H1 (cell line): ENCODE data around the gene SHROOM2. TPM values are rescaled to one million over a fixed set of nuclear protein-coding genes. Genes with fewer than 3 reads are reported as not detected.

Source experiments
- CTCF ChIA-PET: fragments of 300-600 bp; sonication (Branson Sonifier 250); formaldehyde crosslinking; loops from one replicate; lab custom pipeline; 2021; ENCODE audit not compliant: partially characterized antibody; lab: Charles Lee
- POLR2A ChIA-PET: fragments of 300-600 bp; sonication (Branson Sonifier 250); formaldehyde crosslinking; loops from one replicate; lab custom pipeline; 2021; ENCODE audit warnings: inconsistent platforms; ENCODE audit not compliant: partially characterized antibody; lab: Charles Lee
- DNase-seq, 2 experiments: peaks; one replicate each; pipeline versions ENCODE4 v3.0.0 to v3.0.0-alpha.2; 2010 to 2022; ENCODE audit warnings: low spot score in 2 of 2, low read depth in 1 of 2, mixed read lengths in 1 of 2
- FAIRE-seq: peaks from 2 replicates; lab custom pipeline; 2011; peaks lifted over from hg19 to GRCh38; lab: Jason Lieb, UNC
- H2AFZ ChIP-seq: 2 replicates; pipeline ENCODE4 v1.8.1; 2012; ENCODE audit warnings: low read length, inconsistent platforms
- H2AK5ac ChIP-seq: 2 replicates; pipeline ENCODE4 v1.6.1; 2013; ENCODE audit warnings: low read depth, low read length
- H2BK120ac ChIP-seq: replicated peaks from 2 replicates; pipeline ENCODE3; 2013; ENCODE audit warnings: low read depth, low read length, inconsistent platforms
- H2BK12ac ChIP-seq: 2 replicates; pipeline ENCODE4 v1.6.1; 2013; ENCODE audit warnings: low read depth, low read length
- H2BK15ac ChIP-seq: 2 replicates; pipeline ENCODE4 v1.6.1; 2013; ENCODE audit warnings: low read length
- H2BK20ac ChIP-seq: 2 replicates; pipeline ENCODE4 v1.6.1; 2013; ENCODE audit warnings: low read length
- H2BK5ac ChIP-seq: 2 replicates; pipeline ENCODE4 v1.6.1; 2013; ENCODE audit warnings: low read depth, low read length
- H3K14ac ChIP-seq: 2 replicates; pipeline ENCODE4 v1.6.1; 2013; ENCODE audit warnings: inconsistent platforms; ENCODE audit not compliant: insufficient read length
- H3K18ac ChIP-seq: 2 replicates; pipeline ENCODE4 v1.6.1; 2013; ENCODE audit warnings: low read length; ENCODE audit errors: extremely low read depth
- H3K23ac ChIP-seq: 2 replicates; pipeline ENCODE4 v1.6.1; 2013; ENCODE audit warnings: inconsistent platforms; ENCODE audit not compliant: insufficient read length
- H3K23me2 ChIP-seq: 2 replicates; pipeline ENCODE4 v1.6.1; 2013; ENCODE audit warnings: low read depth, low read length
- H3K27ac ChIP-seq: 2 replicates; pipeline ENCODE4 v1.6.1; 2011; ENCODE audit warnings: low read depth, low read length, inconsistent platforms
- H3K27me3 ChIP-seq, 4 experiments: replicated peaks in 1 of 4; 1 replicate in 1 of 4; 2 replicates in 3 of 4; pipeline versions ENCODE4 v1.6.1 to v1.8.1; 2011 to 2013; ENCODE audit warnings: low read length in 3 of 4, mild to moderate bottlenecking in 3 of 4, inconsistent platforms in 2 of 4, mixed read lengths in 2 of 4, moderate library complexity in 1 of 4; ENCODE audit not compliant: control insufficient read depth in 3 of 4, insufficient read depth in 3 of 4; ENCODE audit errors: extremely low read depth in 1 of 4
- H3K36me3 ChIP-seq, 4 experiments: 2 replicates each; pipeline versions ENCODE4 v1.6.1 to v1.8.1; 2011 to 2013; ENCODE audit warnings: mild to moderate bottlenecking in 4 of 4, low read length in 3 of 4, moderate library complexity in 2 of 4, control low read depth in 1 of 4, inconsistent platforms in 1 of 4; ENCODE audit not compliant: insufficient read depth in 4 of 4, control insufficient read depth in 2 of 4
- H3K4ac ChIP-seq: replicated peaks from 2 replicates; pipeline ENCODE3; 2013; ENCODE audit warnings: low read length, low read depth, mixed read lengths, inconsistent platforms; ENCODE audit not compliant: insufficient read length
- H3K4me1 ChIP-seq, 4 experiments: replicated peaks in 1 of 4; 1 replicate in 1 of 4; 2 replicates in 3 of 4; pipeline versions ENCODE4 v1.6.1 to v1.8.1; 2011 to 2013; ENCODE audit warnings: low read length in 3 of 4, inconsistent platforms in 2 of 4, mixed read lengths in 1 of 4; ENCODE audit not compliant: insufficient read depth in 4 of 4, control insufficient read depth in 3 of 4
- H3K4me2 ChIP-seq, 2 experiments: 2 replicates each; pipeline versions ENCODE4 v1.6.1 to v1.8.1; 2011 to 2013; ENCODE audit warnings: low read depth in 2 of 2, low read length in 2 of 2, control low read depth in 1 of 2, inconsistent platforms in 1 of 2, mild to moderate bottlenecking in 1 of 2; ENCODE audit not compliant: insufficient read depth in 1 of 2
- H3K4me3 ChIP-seq, 4 experiments: fragments of 200-600, 300-600 bp in 1 of 4; sonication (generic), shearing (Covaris generic), sonication (Bioruptor Twin) in 1 of 4; 2 replicates each; pipeline versions ENCODE4 v1.5.1 to v1.8.1; 2011 to 2016; ENCODE audit warnings: low read length in 4 of 4, low read depth in 3 of 4, control low read depth in 2 of 4, inconsistent platforms in 2 of 4, mild to moderate bottlenecking in 2 of 4, mixed read lengths in 1 of 4, moderate library complexity in 1 of 4; ENCODE audit not compliant: insufficient read depth in 2 of 4; ENCODE audit errors: extremely low read depth in 1 of 4
- H3K56ac ChIP-seq: replicated peaks from 2 replicates; pipeline ENCODE3; 2013; ENCODE audit warnings: low read depth, mild to moderate bottlenecking, mixed read lengths, low read length, inconsistent platforms; ENCODE audit not compliant: insufficient read length
- H3K79me1 ChIP-seq: 2 replicates; pipeline ENCODE4 v1.6.1; 2013; ENCODE audit warnings: low read depth, low read length, control low read depth
- H3K79me2 ChIP-seq, 2 experiments: 2 replicates each; pipeline versions ENCODE4 v1.6.1 to v1.8.1; 2012 to 2013; ENCODE audit warnings: low read length in 2 of 2, mild to moderate bottlenecking in 2 of 2, inconsistent platforms in 1 of 2; ENCODE audit not compliant: insufficient read depth in 2 of 2, control insufficient read depth in 1 of 2
- H3K9ac ChIP-seq, 4 experiments: replicated peaks in 1 of 4; 1 replicate in 1 of 4; 2 replicates in 3 of 4; pipeline versions ENCODE4 v1.6.1 to v1.8.1; 2011 to 2013; ENCODE audit warnings: low read depth in 3 of 4, low read length in 3 of 4, control low read depth in 2 of 4, mild to moderate bottlenecking in 2 of 4, moderate library complexity in 2 of 4, inconsistent platforms in 1 of 4; ENCODE audit errors: extremely low read depth in 1 of 4
- H3K9me3 ChIP-seq, 2 experiments: 2 replicates each; pipeline versions ENCODE4 v1.6.1 to v1.8.1; 2012 to 2013; ENCODE audit warnings: mild to moderate bottlenecking in 2 of 2, moderate library complexity in 2 of 2, control low read depth in 1 of 2, inconsistent platforms in 1 of 2, low read depth in 1 of 2, low read length in 1 of 2, mixed read lengths in 1 of 2; ENCODE audit not compliant: insufficient read depth in 2 of 2
- H4K20me1 ChIP-seq, 2 experiments: replicated peaks in 1 of 2; 2 replicates each; pipeline versions ENCODE3 to v1.8.1; 2011 to 2013; ENCODE audit warnings: inconsistent platforms in 2 of 2, low read length in 2 of 2, mild to moderate bottlenecking in 1 of 2; ENCODE audit not compliant: insufficient read depth in 2 of 2, control insufficient read depth in 1 of 2
- H4K5ac ChIP-seq: 2 replicates; pipeline ENCODE4 v1.6.1; 2013; ENCODE audit warnings: low read length, low read depth, mixed read lengths, inconsistent platforms; ENCODE audit not compliant: insufficient read length
- H4K8ac ChIP-seq: 2 replicates; pipeline ENCODE4 v1.8.0; 2013; ENCODE audit warnings: mild to moderate bottlenecking, moderate library complexity, low read length, inconsistent platforms; ENCODE audit not compliant: insufficient read depth; ENCODE audit errors: extremely low read depth
- H4K91ac ChIP-seq: replicated peaks from 2 replicates; pipeline ENCODE3; 2013; ENCODE audit warnings: low read length, mixed read lengths, inconsistent platforms; ENCODE audit not compliant: insufficient read length
- BRCA1 ChIP-seq: IDR thresholded peaks from 2 replicates; pipeline ENCODE4 v1.6.1; 2012; ENCODE audit warnings: low read depth, low read length, improper control_type of control experiment
- CEBPB ChIP-seq: IDR thresholded peaks from 2 replicates; pipeline ENCODE4 v1.6.1; 2012; ENCODE audit warnings: low read depth, low read length
- E2F6 ChIP-seq: IDR thresholded peaks from 2 replicates; pipeline ENCODE4 v1.6.1; 2012; ENCODE audit warnings: inconsistent platforms
- RNF2 ChIP-seq: fragments of 200-900, 300-1000 bp; sonication (generic); IDR thresholded peaks from 2 replicates; pipeline ENCODE4 v1.7.1; 2016; ENCODE audit warnings: borderline replicate concordance, low read depth, mild to moderate bottlenecking, antibody characterized with exemption, low read length; ENCODE audit not compliant: poor library complexity, severe bottlenecking; ENCODE audit errors: missing control alignments
- SIRT6 ChIP-seq: IDR thresholded peaks from one replicate; pipeline ENCODE4 v1.7.1; 2012; ENCODE audit warnings: low read length, inconsistent platforms
- SP1 ChIP-seq: IDR thresholded peaks from 2 replicates; pipeline ENCODE4 v1.6.1; 2011; ENCODE audit warnings: low read depth, low read length
- WGBS, 2 experiments: shearing (Covaris generic) in 1 of 2; methylation state at CpG; one replicate each; pipeline versions ENCODE4 v1.1.6 to v1.1.7; 2013 to 2015; ENCODE audit warnings: low lambda C conversion rate in 2 of 2, mixed read lengths in 2 of 2, inconsistent platforms in 1 of 2, low coverage in 1 of 2, missing lambda C conversion rate in 1 of 2; ENCODE audit not compliant: insufficient replicate concordance in 2 of 2, insufficient coverage in 1 of 2, insufficient read length in 1 of 2; ENCODE audit errors: extremely low coverage in 1 of 2, missing lambda C conversion rate in 1 of 2; 5-methylcytosine and 5-hydroxymethylcytosine counted together
- polyA plus RNA-seq, 7 experiments: library from polyadenylated mRNA; depleted of rRNA in 3 of 7; stranded (reverse) in 5 of 7; unstranded in 2 of 7; fragments of >200 nt in 5 of 7; fragments of 200-250 nt in 2 of 7; gene quantifications; 1 replicate in 5 of 7; 2 replicates in 1 of 7; 4 replicates in 1 of 7; pipeline versions ENCODE4 v1.2.1 to v1.2.3, GENCODE V29; 2011 to 2013; ENCODE audit warnings: missing spikeins in 2 of 7, mixed read lengths in 2 of 7
- total RNA-seq: library from RNA; stranded (reverse); fragmentation: NEBNext Ultra II Directional; extraction: Animal tissue kit (Norgen Biotek cat#: 25700); gene quantifications from 2 replicates; pipeline ENCODE4 v1.2.1, GENCODE V29; 2021

The SHROOM2 gene
- total and polyA plus RNA-seq, 2 of the 8 experiments (the other 6 are each of a cell fraction or from before 2014, with no cell fraction given) = 3.4 to 14.2 TPM

- Histone ChIP-seq H3K79me2 (peaks cover 0 to 4% of the 10 kb centered on the region in 2 experiments; a peak in 2 of 4 replicates), H3K36me3 (no peaks in the 10 kb centered on the region), H3K14ac (no peak overlapping the region), H3K18ac (no peak overlapping the region), H2BK5ac (no peak overlapping the region), H3K4me1 (peaks cover 1 to 7% (median 3%) of the 10 kb centered on the region in 4 experiments; a peak in 4 of 7 replicates), H3K4me3 (no peak overlapping the region), H4K8ac (no peak overlapping the region), H3K23ac (no peak overlapping the region), H3K9me3 (no peaks in the 10 kb centered on the region), H3K4ac (no peak overlapping the region), H3K9ac (no peak overlapping the region), H2BK20ac (no peak overlapping the region), H3K56ac (no peak overlapping the region), H2BK15ac (no peak overlapping the region), H3K27ac (no peak overlapping the region), H4K5ac (no peak overlapping the region), H2BK120ac (no peak overlapping the region), H2BK12ac (no peak overlapping the region), H3K23me2 (no peaks in the 10 kb centered on the region), H2AFZ (no peak overlapping the region), H4K20me1 (peaks cover 0 to 2% of the 10 kb centered on the region in 2 experiments), H2AK5ac (no peak overlapping the region), H3K4me2 (no peak overlapping the region), H4K91ac (no peak overlapping the region), H3K79me1 (no peaks in the 10 kb centered on the region), H3K27me3 (no peaks in the 10 kb centered on the region)
- TF ChIP-seq RNF2 (no peak), BRCA1 (no peak), CEBPB (no peak), SP1 (no peak), E2F6 (no peak), SIRT6 (no peak)
- CTCF ChIA-PET = no interaction called here
- DNase-seq (no peak), FAIRE-seq (no peak)
- POLR2A ChIA-PET = no interaction called here
- WGBS, 2 experiments = 61% methylated on average over 4 of the region's 4 CpGs; no CpG with 5 or more reads in 1 of the 2 experiments
Measured at GRCh38 chrX:9867753-9868152, 81.5 kb downstream of the SHROOM2 start.
